Sigmoid colon (tissue), 7 donors: ENCODE measurements around the gene ZBTB40. TPM values are rescaled to one million over a fixed set of nuclear protein-coding genes. Genes with fewer than 3 reads are reported as not detected.

ENCODE experiments used
- DNase-seq: peaks from one replicate; pipeline ENCODE4 v3.0.0-alpha.2; 2019
- H3K27ac ChIP-seq, 4 donors: fragments of 200-600 bp; sonication (generic); one replicate each; pipeline ENCODE4 v1.5.1; 2016 to 2019; ENCODE audit warnings: mild to moderate bottlenecking in 1 of 4
- H3K27me3 ChIP-seq, 3 donors: fragments of 200-600 bp; sonication (generic); one replicate each; pipeline ENCODE4 v1.5.1; 2019; ENCODE audit warnings: mild to moderate bottlenecking in 1 of 3
- H3K36me3 ChIP-seq, 4 donors: fragments of 200-600 bp; sonication (generic); one replicate each; pipeline ENCODE4 v1.5.1; 2016 to 2019
- H3K4me1 ChIP-seq, 4 donors: fragments of 200-600 bp; sonication (generic); one replicate each; pipeline ENCODE4 v1.5.1; 2017 to 2019
- H3K4me3 ChIP-seq, 4 donors: fragments of 200-600 bp; sonication (generic); one replicate each; pipeline ENCODE4 v1.5.1; 2017 to 2019; ENCODE audit warnings: mild to moderate bottlenecking in 2 of 4, moderate library complexity in 1 of 4
- H3K9me3 ChIP-seq, 4 donors: fragments of 200-600 bp in 3 of 4; sonication (generic) in 3 of 4; one replicate each; pipeline versions ENCODE4 v1.5.1 to v1.6.1; 2013 to 2019
- EP300 ChIP-seq, 4 donors: sonication (generic); formaldehyde crosslinking; IDR thresholded peaks; one replicate each; pipeline ENCODE4 v1.6.1; 2017; ENCODE audit warnings: antibody characterized with exemption in 4 of 4
- POLR2A ChIP-seq, 2 donors: fragments of 450-650 bp; IDR thresholded peaks; one replicate each; pipeline ENCODE4 v1.6.1; 2016; ENCODE audit warnings: antibody characterized with exemption in 2 of 2, mild to moderate bottlenecking in 2 of 2, moderate library complexity in 2 of 2
- POLR2AphosphoS5 ChIP-seq, 4 donors: sonication (generic); formaldehyde crosslinking; IDR thresholded peaks; one replicate each; pipeline ENCODE4 v1.6.1; 2017; ENCODE audit warnings: antibody characterized with exemption in 4 of 4
- WGBS, 2 donors: extraction: QIAGEN DNeasy Blood & Tissue Kit; methylation state at CpG; one replicate each; pipeline ENCODE4 v1.1.7; 2013; 5-methylcytosine and 5-hydroxymethylcytosine counted together
- intact Hi-C: fragments of 100-400 bp; cut with DNase I; formaldehyde crosslinking; loops from one replicate; pipeline ENCODE4 v1.15.1; 2023
- polyA plus RNA-seq, 3 donors: library from polyadenylated mRNA; stranded (reverse); fragments of 200-250 nt; gene quantifications; one replicate each; pipeline ENCODE4 v1.2.3, GENCODE V29; 2013
- total RNA-seq, 4 donors: library from RNA; depleted of rRNA; stranded (reverse); fragments of >200 nt; gene quantifications; one replicate each; pipeline ENCODE4 v1.1.0, GENCODE V29; 2016
- TF ChIP-seq, protein P1 (sequence below), 4 experiments: fragments of 450-650 bp in 3 of 4; fragments of 200-600 bp in 1 of 4; IDR thresholded peaks; one replicate each; pipeline ENCODE4 v1.5.1; 2016 to 2019; ENCODE audit warnings: antibody characterized with exemption in 4 of 4, mild to moderate bottlenecking in 3 of 4, moderate library complexity in 2 of 4
- donor health status: healthy with polysubstance abuse.
- donor health status: Bipolar disorder and iron deficiency.
- donor health status: healthy.

ZBTB40 gene
- total and polyA plus RNA-seq, 7 donors, result 1.8 to 22.2 (median 14.3) TPM

DNA sequence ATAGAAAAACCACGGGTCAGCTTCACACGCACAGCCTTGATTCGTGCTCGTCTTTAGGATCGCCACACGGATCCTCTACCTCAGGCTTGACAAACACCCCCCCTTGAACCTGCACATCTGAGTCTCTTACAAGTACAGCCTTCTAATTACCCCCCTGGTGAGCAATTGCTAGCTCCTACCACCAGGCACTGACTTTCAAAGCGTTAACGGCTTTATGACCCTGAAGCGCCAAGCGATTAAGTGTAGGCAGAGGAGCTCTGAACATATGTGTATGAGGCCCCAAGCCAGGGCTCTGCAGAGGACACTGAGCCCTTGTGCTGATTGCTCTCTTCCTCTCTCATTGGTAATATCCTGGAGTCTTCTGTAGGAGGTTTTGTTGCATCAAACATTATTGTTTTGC is 55.9 kb downstream of the ZBTB40 start:
- H3K9me3 ChIP-seq, result no peaks in the 10 kb centered on the region
- no peak for TF ChIP-seq EP300 (IDR thresholded peaks at IDR 0.05)
- TF ChIP-seq, protein P1, sequence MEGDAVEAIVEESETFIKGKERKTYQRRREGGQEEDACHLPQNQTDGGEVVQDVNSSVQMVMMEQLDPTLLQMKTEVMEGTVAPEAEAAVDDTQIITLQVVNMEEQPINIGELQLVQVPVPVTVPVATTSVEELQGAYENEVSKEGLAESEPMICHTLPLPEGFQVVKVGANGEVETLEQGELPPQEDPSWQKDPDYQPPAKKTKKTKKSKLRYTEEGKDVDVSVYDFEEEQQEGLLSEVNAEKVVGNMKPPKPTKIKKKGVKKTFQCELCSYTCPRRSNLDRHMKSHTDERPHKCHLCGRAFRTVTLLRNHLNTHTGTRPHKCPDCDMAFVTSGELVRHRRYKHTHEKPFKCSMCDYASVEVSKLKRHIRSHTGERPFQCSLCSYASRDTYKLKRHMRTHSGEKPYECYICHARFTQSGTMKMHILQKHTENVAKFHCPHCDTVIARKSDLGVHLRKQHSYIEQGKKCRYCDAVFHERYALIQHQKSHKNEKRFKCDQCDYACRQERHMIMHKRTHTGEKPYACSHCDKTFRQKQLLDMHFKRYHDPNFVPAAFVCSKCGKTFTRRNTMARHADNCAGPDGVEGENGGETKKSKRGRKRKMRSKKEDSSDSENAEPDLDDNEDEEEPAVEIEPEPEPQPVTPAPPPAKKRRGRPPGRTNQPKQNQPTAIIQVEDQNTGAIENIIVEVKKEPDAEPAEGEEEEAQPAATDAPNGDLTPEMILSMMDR (IDR thresholded peaks at IDR 0.05), result no peak
- TF ChIP-seq POLR2AphosphoS5 (IDR thresholded peaks at IDR 0.05), result no peak
- no peak for TF ChIP-seq POLR2A (IDR thresholded peaks at IDR 0.05)
- 86 to 91% methylated on average over 10 of the region's 10 CpGs for WGBS, 2 donors

DNA sequence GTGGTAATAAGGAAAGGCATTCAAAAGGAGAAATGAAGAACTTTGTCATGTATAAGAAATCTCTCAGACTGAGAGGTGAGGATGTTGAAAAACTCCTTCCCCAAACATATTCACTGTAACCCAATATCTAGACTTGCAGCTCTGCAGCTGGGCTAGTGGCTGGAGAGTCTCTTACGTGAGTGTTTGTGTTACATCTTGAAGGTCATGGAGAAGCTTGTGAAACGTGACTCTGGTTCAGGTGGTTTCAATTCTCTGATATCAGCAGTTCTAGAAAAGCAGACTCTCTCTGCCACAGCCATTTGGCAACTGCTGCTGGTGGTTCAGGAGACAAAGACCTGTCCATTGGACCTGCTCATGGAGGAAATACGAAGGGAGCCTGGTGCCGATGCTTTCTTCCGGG is 56.7 kb downstream of the ZBTB40 start:
- peaks cover 36 to 85% (median 53%) of the 10 kb centered on the region in 4 donors for H3K36me3 ChIP-seq
- no peak for TF ChIP-seq POLR2AphosphoS5 (IDR thresholded peaks at IDR 0.05)
- TF ChIP-seq, protein P1 (IDR thresholded peaks at IDR 0.05), result no peak
- intact Hi-C loops, result no loop called here
- no peak for DNase-seq
- no peaks in the 10 kb centered on the region for H3K27me3 ChIP-seq
- no peak overlapping the region for H3K4me3 ChIP-seq
- no peaks in the 10 kb centered on the region for H3K9me3 ChIP-seq
- WGBS, 2 donors, result 54 to 81% methylated on average over 5 of the region's 5 CpGs
- no peak overlapping the region for H3K27ac ChIP-seq
- H3K4me1 ChIP-seq, result no peaks in the 10 kb centered on the region

More for the DNA sequence above, 55.9 kb downstream of the ZBTB40 start:
- H3K4me1 ChIP-seq, result no peaks in the 10 kb centered on the region
- intact Hi-C loops, result no loop called here
- no peak overlapping the region for H3K4me3 ChIP-seq
- DNase-seq, result no peak
- peaks cover 30 to 78% (median 47%) of the 10 kb centered on the region in 4 donors for H3K36me3 ChIP-seq
- H3K27ac ChIP-seq, result no peak overlapping the region
- H3K27me3 ChIP-seq, result no peaks in the 10 kb centered on the region

DNA sequence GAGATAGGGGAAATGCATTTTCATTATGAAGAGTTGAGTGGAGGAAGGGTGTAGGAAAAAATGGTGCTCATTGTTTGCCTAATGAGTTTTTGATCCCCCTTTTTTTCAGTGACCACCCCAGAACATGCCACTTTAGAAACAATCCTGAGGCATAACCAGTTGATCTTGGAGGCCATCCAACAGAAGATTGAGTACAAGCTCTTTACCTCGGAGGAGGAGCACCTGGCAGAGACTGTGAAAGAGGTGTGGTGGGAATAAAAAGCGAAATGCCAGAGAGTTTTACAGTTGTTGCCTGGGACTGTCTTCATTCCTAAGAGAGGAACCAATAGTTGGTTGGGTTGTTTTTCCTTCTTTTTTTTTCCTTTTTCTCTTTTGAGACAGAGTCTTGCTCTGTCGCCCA is 57.3 kb downstream of the ZBTB40 start:
- no peak overlapping the region for H3K4me3 ChIP-seq
- no peak overlapping the region for H3K27ac ChIP-seq
- WGBS, 2 donors, result 28 to 70% methylated on average over 3 of the region's 3 CpGs
- no peaks in the 10 kb centered on the region for H3K9me3 ChIP-seq
- peaks cover 36 to 91% (median 56%) of the 10 kb centered on the region in 4 donors for H3K36me3 ChIP-seq
- TF ChIP-seq POLR2AphosphoS5 (IDR thresholded peaks at IDR 0.05) (no peak), EP300 (IDR thresholded peaks at IDR 0.05) (no peak), POLR2A (IDR thresholded peaks at IDR 0.05) (no peak)
- TF ChIP-seq, protein P1 (IDR thresholded peaks at IDR 0.05), result no peak
- intact Hi-C loops, result no loop called here
- no peaks in the 10 kb centered on the region for H3K27me3 ChIP-seq
- DNase-seq, result no peak
- H3K4me1 ChIP-seq, result no peaks in the 10 kb centered on the region

DNA sequence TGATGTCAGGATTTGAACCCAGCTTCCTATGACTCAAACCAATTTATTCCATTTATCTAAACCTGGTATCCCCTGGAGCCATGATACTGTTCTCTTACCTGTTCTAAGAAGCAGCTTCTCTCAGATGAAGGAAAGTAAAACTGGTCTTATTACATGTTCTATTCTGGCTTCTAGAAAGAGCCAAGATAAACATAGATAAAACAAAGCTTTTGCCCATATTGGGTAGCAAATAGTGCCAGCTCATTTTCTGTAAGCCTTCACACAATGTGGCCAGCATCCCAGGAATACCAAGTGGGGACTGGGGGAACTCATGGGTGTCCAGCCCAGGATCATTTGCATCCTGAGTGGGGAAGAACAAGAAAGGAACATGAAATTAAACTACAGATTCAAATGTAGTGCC is 58.2 kb downstream of the ZBTB40 start:
- TF ChIP-seq, protein P1 (IDR thresholded peaks at IDR 0.05), result no peak
- H3K4me1 ChIP-seq, result no peaks in the 10 kb centered on the region
- H3K9me3 ChIP-seq, result no peaks in the 10 kb centered on the region
- intact Hi-C loops, result no loop called here
- no peak overlapping the region for H3K27ac ChIP-seq
- H3K36me3 ChIP-seq, result peaks cover 36 to 99% (median 63%) of the 10 kb centered on the region in 4 donors
- DNase-seq, result no peak
- H3K4me3 ChIP-seq, result no peak overlapping the region
- H3K27me3 ChIP-seq, result no peaks in the 10 kb centered on the region

DNA sequence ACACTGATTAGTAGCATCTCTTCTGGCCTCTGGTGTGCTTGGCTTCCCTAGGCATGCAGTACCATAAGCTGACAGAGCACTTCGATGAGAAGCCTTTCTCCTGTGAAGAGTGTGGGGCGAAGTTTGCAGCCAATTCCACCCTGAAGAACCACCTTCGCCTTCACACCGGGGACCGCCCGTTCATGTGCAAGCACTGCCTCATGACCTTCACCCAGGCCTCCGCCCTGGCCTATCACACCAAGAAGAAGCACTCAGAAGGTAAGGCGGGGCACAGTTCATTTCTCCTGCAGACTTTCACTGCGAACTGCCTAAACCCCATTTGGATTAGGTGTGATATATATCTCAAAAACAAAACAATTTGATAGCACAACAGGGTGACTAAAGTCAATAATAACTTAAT is 61.2 kb downstream of the ZBTB40 start:
- 70 to 92% methylated on average over 9 of the region's 9 CpGs for WGBS, 2 donors
- no peaks in the 10 kb centered on the region for H3K9me3 ChIP-seq
- no peak overlapping the region for H3K4me3 ChIP-seq
- H3K4me1 ChIP-seq, result peaks cover 0 to 2% (median under 1%) of the 10 kb centered on the region in 4 donors
- no peak overlapping the region for H3K27ac ChIP-seq
- intact Hi-C loops, result no loop called here
- peaks cover 27 to 100% (median 57%) of the 10 kb centered on the region in 4 donors for H3K36me3 ChIP-seq
- DNase-seq, result no peak
- H3K27me3 ChIP-seq, result no peaks in the 10 kb centered on the region
- no peak for TF ChIP-seq POLR2A (IDR thresholded peaks at IDR 0.05)
- TF ChIP-seq, protein P1 (IDR thresholded peaks at IDR 0.05), result no peak
- no peak for TF ChIP-seq EP300 (IDR thresholded peaks at IDR 0.05)
